ENCODE data around the gene CDKAL1.
"Not testable (repeated sequence)": the region's sequence is repeated elsewhere in the genome, so short reads cannot be mapped to it uniquely, and the experiment has no call there.

The CDKAL1 gene

DNA sequence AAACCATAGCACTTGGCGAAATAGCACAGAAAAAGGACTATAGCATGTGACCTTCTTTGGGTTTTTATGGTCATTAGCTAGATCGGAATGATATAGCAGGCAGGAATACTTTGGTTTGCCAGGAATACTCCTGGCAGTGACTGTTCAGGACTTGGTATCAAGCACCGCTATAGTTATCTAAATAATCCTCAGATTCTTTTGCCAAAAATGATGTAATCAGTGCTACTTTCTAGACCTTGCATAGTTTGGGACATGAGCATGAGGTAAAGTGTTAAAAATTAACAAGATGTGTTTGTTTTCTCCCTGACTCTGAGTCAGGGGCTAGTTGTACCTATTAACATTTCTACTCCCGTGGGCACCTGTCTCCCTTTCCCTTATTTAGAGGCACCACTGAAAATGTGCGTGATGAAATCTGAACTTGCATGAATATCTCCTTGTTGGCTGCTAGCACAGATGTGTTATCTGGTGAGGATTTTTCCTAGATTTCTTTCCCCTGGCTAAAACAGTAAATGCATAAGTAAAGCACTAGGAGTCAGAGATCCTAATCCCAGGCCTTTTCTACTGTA, 511.0 kb downstream of the CDKAL1 start:
- DNase-seq, result no peak

GRCh38 chr6:21046276-21046675, 512.0 kb downstream of the CDKAL1 start:
- no peak for DNase-seq

DNA sequence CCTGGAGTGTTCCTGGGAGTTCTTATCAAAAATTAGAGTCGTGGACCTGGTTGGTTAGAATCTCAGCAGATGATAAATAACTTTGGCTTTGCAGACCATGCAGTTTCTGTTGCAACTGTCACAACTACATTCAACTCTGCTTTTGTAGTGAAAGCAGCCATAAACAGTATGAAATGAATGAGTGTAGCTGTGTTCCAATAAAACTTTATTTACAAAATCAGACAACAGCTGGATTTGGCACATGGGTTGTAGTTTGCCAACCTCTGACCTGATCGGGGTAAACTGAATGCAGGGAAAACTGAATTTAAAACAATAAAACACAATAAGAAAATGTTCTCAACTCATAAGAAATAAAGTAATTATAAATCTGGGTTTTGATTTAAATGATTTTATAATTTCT, 513.8 kb downstream of the CDKAL1 start:
- DNase-seq, result no peak

DNA sequence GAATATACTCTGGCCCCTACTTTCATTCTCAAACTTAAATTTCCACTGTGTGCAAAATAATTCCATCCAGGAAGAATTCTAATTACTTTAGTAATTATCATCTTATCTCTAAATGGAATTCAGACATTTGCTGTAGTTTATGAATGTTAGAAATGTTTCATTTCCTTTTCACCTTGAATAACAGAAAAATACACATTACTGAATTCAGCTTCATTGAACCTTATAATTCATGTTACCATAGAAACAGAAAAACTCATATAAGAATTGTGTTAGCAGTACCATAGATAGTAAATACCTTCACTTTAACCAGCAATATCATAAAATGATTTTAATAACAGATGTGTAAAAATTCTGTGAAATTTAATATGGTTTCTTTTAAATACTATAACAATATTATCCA, 514.9 kb downstream of the CDKAL1 start:
- DNase-seq, result no peak

GRCh38 chr6:21049572-21049971, 515.3 kb downstream of the CDKAL1 start:
- DNase-seq, result no peak

GRCh38 chr6:21050935-21051334, 516.7 kb downstream of the CDKAL1 start:
- DNase-seq, result no peak

DNA sequence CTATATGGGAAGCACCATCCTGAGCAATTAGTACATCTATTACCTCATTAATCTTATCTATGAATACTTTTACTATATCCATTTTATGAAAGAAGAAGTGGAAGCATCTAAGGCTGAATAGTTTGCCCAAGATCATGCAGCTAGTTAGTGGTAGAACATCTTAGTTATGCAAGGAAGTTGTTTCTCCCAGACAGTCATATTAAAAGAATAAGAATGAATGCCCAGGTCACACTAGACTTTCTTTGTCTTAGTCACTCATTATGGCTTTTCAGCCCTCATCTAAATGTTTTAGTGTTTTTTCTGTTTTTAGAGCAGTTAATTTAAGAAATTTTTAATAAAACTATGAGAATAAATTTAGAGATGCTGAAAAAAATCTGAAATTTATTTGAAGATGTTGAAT, 517.5 kb downstream of the CDKAL1 start:
- DNase-seq, result no peak

DNA sequence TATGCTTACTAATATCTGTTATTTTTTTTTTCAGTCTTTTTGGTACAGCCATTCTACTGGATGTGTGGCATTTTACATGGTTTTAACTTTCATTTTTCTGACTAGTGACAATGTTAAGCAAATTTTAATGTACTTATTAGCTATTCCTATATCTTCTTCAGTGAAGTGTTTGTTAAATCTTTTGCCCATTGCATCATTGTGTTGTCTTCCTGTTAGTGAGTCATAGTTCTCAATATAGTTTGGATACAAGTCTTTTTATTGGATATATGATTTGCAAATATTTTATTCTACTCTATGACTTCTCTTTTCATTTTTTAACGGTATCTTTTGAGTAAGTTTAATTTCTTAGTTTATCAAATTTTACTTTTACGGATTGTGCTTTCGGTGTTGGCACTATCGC, 519.4 kb downstream of the CDKAL1 start:
- DNase-seq, result no peak

DNA sequence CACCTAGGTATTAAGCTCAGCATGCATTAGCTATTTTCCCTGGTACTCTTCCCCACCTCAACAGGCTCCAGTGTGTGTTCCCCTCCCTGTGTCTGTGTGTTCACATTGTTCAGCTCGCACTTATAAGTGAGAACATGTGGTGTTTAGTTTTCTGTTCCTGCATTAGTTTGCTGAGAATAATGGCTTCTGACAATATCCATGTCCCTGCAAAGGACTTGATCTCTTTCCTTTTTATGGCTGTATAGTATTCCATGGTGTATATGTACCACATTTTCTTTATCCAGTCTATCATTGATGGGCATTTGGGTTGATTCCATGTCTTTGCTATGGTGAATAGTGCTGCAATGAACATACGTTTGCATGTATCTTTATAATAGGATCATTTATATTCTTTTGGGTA, 521.2 kb downstream of the CDKAL1 start:
- DNase-seq, result not testable (repeated sequence)

GRCh38 chr6:21061892-21062291, 527.6 kb downstream of the CDKAL1 start:
- DNase-seq, result no peak

DNA sequence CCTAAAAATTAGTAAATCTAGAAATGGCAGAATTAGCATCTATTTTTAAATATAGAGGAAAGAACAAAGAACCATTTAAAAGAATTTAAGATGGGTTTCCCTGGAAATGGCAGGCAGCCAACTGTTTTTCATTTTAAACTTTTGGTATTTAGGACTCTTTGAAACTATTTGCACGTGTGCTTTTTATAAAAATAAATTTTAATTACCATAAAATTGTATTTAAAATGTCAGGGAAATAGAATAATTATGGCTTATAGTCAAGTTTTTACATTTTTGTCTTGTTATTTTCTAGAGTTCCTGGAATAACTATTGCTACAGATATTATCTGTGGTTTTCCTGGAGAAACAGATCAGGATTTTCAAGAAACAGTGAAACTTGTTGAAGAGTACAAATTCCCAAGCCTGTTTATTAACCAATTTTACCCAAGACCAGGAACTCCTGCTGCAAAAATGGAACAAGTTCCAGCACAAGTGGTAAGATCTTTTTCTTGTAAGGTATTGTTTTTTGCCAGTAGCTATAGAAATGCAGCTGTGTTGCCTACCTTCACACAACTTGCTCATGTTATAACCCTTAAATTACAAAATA, 530.6 kb downstream of the CDKAL1 start:
- DNase-seq, result no peak

GRCh38 chr6:21067521-21067920, 533.3 kb downstream of the CDKAL1 start:
- DNase-seq, result no peak

GRCh38 chr6:21070620-21071019, 536.4 kb downstream of the CDKAL1 start:
- DNase-seq, result no peak

- no peak for DNase-seq
These were observed 537.7 kb downstream of the CDKAL1 start for GRCh38 chr6:21071780-21072468.

DNA sequence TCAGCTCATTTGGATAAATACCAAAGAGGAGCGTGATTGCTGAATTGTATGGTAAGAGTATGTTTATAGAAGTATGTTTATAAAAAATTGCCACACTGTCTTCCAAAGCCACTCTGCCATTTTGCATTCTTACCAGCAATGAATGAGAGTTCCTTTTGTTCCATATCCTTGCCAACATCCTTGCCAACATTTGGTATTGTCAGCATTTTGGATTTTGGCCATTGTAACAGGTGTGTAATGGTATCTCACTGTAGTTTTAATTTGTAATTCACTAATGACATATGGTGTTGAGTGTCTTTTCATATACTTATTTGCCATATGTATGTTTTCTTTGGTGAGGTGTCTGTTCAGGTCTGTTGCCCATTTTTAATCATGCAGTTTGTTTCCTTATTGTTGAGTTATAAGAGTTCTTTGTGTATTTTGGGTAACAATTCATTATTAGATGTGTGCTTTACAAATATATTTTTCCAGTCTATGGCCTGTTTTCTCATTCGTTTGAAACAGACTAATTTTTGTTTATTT, 539.1 kb downstream of the CDKAL1 start:
- no peak for DNase-seq

- DNase-seq, result no peak
These were observed 540.2 kb downstream of the CDKAL1 start for GRCh38 chr6:21074484-21074883.

DNA sequence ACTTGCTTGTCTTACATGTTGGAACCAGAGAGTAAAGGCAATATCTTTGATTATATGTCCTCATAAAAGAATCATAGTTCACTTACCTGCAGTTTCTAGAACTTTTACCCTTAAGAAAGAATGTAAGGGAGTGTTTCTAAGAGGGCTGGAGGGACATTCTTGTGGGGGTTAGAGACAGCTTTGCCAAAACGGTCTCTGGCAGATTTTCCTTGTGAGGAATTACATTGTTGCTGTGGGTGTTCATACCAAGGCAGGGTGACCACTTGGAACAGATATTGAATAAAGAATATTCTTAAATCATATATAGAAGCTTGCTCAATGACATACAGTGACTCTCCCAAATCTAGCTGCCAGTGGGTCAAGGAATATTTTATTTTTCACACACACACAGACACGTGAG, 541.7 kb downstream of the CDKAL1 start:
- no peak for DNase-seq

DNA sequence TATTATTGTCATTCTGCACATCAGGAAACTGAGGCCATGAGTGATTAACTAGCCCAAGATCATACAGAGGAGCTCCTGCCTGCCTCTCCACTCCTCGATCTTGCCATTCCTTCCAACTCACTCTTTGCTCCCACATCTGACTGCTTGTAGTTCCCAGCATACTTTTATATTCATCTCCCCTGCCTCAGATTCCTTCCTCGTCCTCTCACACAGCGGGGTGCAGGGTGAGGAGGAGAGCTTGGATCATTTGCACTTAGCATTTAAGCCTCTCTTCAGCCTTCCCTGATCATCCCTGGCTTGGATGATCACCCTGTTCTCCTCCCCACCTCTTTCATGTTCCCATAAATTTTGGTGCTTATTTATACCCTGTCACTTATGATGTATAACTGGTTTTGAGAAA, 544.2 kb downstream of the CDKAL1 start:
- no peak for DNase-seq

- no peak for DNase-seq
These were observed 545.3 kb downstream of the CDKAL1 start for GRCh38 chr6:21079468-21080048.

DNA sequence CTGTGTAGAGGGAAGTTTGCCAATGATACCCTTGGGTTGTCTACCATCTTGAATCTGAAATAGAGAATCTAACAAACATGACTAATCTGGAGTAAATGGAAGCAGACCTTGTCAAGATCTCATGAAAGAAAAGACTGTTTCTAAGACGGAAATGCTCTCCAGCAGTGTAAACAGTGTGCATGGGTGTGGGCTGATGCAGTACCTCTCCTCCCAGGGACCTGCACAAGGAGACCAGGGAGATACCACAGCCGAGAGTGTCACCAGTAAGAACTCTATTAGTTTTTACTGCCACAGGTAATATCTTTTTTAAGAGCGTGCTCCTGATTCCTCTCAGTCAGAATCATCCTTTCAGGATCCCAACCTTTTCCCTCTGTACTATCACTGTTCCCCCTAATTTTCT, 546.0 kb downstream of the CDKAL1 start:
- DNase-seq, result no peak

DNA sequence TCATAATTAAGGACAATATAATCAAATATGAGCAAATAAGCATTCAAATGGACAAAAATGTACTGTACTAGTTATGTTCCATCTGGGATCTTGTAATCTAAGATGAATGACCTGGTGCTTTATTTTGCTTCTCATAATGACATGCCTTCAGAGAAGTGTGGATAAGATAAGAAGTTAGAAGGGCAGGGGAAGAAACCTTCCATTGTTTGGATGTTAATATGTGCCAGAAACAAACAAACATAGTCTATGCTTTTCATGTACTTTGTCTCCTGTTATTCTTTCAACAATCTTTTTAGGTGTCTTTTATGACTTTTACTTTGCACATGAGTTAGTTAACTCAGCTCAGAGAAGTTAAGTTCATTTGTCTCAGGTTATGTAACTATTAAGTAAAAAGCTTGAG, 547.8 kb downstream of the CDKAL1 start:
- no peak for DNase-seq

GRCh38 chr6:21083708-21084107, 549.5 kb downstream of the CDKAL1 start:
- no peak for DNase-seq

DNA sequence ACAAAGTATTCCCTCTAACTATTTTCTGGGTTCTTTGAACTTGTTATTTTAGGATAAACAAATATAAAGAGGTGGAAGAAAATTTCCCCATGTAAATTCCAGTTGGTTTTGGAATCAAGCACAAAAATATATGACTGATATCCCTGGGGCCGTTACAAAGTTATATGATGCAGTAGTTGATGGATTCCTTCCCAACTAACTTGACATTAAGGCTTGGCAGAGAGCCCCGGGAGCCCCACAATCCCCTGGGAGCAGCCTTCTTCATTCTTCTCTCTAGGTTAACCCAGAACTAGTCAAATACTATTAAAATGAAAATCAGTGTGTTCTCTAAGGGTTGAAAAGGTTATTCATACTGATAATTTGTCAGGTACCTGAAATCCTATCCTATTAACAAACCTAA, 550.4 kb downstream of the CDKAL1 start:
- DNase-seq, result no peak

DNA sequence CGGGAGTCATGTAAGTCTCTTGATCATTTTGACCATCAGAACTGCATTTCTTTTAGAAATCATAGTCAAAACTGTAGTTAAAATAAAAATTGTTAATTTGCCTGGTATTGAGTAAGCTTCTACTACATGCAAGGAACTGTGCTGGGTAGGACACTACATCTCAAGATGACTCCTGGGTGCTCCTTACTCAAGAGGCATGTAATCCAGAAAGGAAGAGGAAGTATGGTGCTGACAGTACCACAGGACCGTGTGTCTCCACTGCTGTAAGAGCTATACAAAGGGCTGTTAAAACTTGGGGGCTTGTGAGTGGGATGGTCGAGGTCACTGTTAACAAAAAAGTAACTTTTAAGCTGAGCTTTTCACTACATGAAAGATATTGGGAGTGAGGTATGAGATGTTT, 551.0 kb downstream of the CDKAL1 start:
- DNase-seq, result no peak

Measured in CD4-positive, alpha-beta T cell treated with Interferon gamma for 1 hour (primary cell).